GM18520 (cell line): ENCODE data around the gene FLT4.

Experiments
- ATAC-seq: cut with Tn5 transposase; IDR thresholded peaks from one replicate; pipeline ENCODE4 v1.9.1; 2021; ENCODE audit not compliant: unreplicated experiment

Gene FLT4

GRCh38 chr5:180608572-180609310 is 40.7 kb downstream of the FLT4 start:
- no peak for ATAC-seq

GRCh38 chr5:180607861-180608571 is 41.4 kb downstream of the FLT4 start:
- no peak for ATAC-seq

- no peak for ATAC-seq
Observed at GRCh38 chr5:180606215-180606785, 43.1 kb downstream of the FLT4 start.

- no peak for ATAC-seq
Observed at GRCh38 chr5:180605554-180606214, 43.7 kb downstream of the FLT4 start.

- ATAC-seq: no peak
Observed at GRCh38 chr5:180604271-180604670, 45.1 kb downstream of the FLT4 start.

GRCh38 chr5:180603076-180603594 is 46.3 kb downstream of the FLT4 start:
- no peak for ATAC-seq

- ATAC-seq: no peak
Observed at GRCh38 chr5:180602481-180603075, 46.8 kb downstream of the FLT4 start.

GRCh38 chr5:180601591-180602480 is 47.6 kb downstream of the FLT4 start:
- no peak for ATAC-seq

- ATAC-seq: no peak
Observed at GRCh38 chr5:180600554-180601041, 48.8 kb downstream of the FLT4 start.

GRCh38 chr5:180599981-180600553 is 49.3 kb downstream of the FLT4 start:
- ATAC-seq: no peak

- ATAC-seq: no peak
Observed at GRCh38 chr5:180599590-180599914, 49.8 kb downstream of the FLT4 start.

GRCh38 chr5:180598797-180599589 is 50.4 kb downstream of the FLT4 start:
- no peak for ATAC-seq

GRCh38 chr5:180598316-180598701 is 51.1 kb downstream of the FLT4 start:
- no peak for ATAC-seq

GRCh38 chr5:180596668-180597231 is 52.6 kb downstream of the FLT4 start:
- no peak for ATAC-seq

GRCh38 chr5:180596115-180596667 is 53.2 kb downstream of the FLT4 start:
- ATAC-seq: no peak

- ATAC-seq: no peak
Observed at GRCh38 chr5:180595381-180596114, 53.9 kb downstream of the FLT4 start.

- no peak for ATAC-seq
Observed at GRCh38 chr5:180595046-180595379, 54.4 kb downstream of the FLT4 start.
